Measurements from ENCODE around the gene STK17B. TPM values are rescaled to one million over a fixed set of nuclear protein-coding genes. Genes with fewer than 3 reads are reported as not detected.
"Not testable (repeated sequence)": the region's sequence is repeated elsewhere in the genome, so short reads cannot be mapped to it uniquely, and the experiment has no call there.

STK17B gene
- total RNA-seq, 2 donors from 2014 or later = 40.2 to 47.6 TPM

GRCh38 chr2:196097864-196098660, 73.3 kb downstream of the STK17B start:
- TF ChIP-seq CTCF (IDR thresholded peaks at IDR 0.05) = no peak
- Histone ChIP-seq H3K4me3 (no peak overlapping the region), H3K4me1 (ENCODE audit: control insufficient read depth in 1 of 2, low read depth in 2 of 2) (peaks cover 0 to 3% of the 10 kb centered on the region in 2 donors), H3K27me3 (replicated peaks; ENCODE audit: insufficient read depth) (no peaks in the 10 kb centered on the region), H3K36me3 (no peaks in the 10 kb centered on the region), H3K27ac (no peak overlapping the region), H3K9me3 (no peaks in the 10 kb centered on the region)
- ATAC-seq (ENCODE audit: insufficient number of reproducible peaks, low FRiP score, low read depth) (no peak), DNase-seq (ENCODE audit: low spot score) (no peak)

- Histone ChIP-seq H3K4me3 (no peak overlapping the region), H3K27me3 (replicated peaks; ENCODE audit: insufficient read depth) (no peaks in the 10 kb centered on the region), H3K27ac (no peak overlapping the region), H3K36me3 (no peaks in the 10 kb centered on the region), H3K9me3 (no peaks in the 10 kb centered on the region), H3K4me1 (ENCODE audit: control insufficient read depth in 1 of 2, low read depth in 2 of 2) (peaks cover 0 to 3% of the 10 kb centered on the region in 2 donors)
- no peak for TF ChIP-seq CTCF (IDR thresholded peaks at IDR 0.05)
- no peak for DNase-seq (ENCODE audit: low spot score)
- no peak for ATAC-seq (ENCODE audit: insufficient number of reproducible peaks, low FRiP score, low read depth)
Measured at GRCh38 chr2:196096982-196097745, 74.2 kb downstream of the STK17B start.

GRCh38 chr2:196096264-196096663, 75.1 kb downstream of the STK17B start:
- no peaks in the 10 kb centered on the region for H3K9me3 ChIP-seq

GRCh38 chr2:196089448-196089847, 81.9 kb downstream of the STK17B start:
- H3K36me3 ChIP-seq; H3K27me3 ChIP-seq (replicated peaks; ENCODE audit: insufficient read depth); DNase-seq (ENCODE audit: low spot score); H3K27ac ChIP-seq; ATAC-seq (ENCODE audit: insufficient number of reproducible peaks, low FRiP score, low read depth); H3K4me3 ChIP-seq; H3K9me3 ChIP-seq; H3K4me1 ChIP-seq (ENCODE audit: control insufficient read depth in 1 of 2, low read depth in 2 of 2): not testable (repeated sequence)

More at GRCh38 chr2:196096264-196096663, 75.1 kb downstream of the STK17B start:
- no peaks in the 10 kb centered on the region for H3K27me3 ChIP-seq (replicated peaks; ENCODE audit: insufficient read depth)
- no peak overlapping the region for H3K27ac ChIP-seq
- H3K36me3 ChIP-seq = no peaks in the 10 kb centered on the region
- no peak for ATAC-seq (ENCODE audit: insufficient number of reproducible peaks, low FRiP score, low read depth)
- H3K4me1 ChIP-seq (ENCODE audit: control insufficient read depth in 1 of 2, low read depth in 2 of 2) = peaks cover 0 to 2% of the 10 kb centered on the region in 2 donors
- H3K4me3 ChIP-seq = no peak overlapping the region
- no peak for DNase-seq (ENCODE audit: low spot score)
- no peak for TF ChIP-seq CTCF (IDR thresholded peaks at IDR 0.05)

GRCh38 chr2:196088203-196088602, 83.2 kb downstream of the STK17B start:
- no peaks in the 10 kb centered on the region for H3K9me3 ChIP-seq
- H3K36me3 ChIP-seq = no peaks in the 10 kb centered on the region
- DNase-seq (ENCODE audit: low spot score) (no peak), ATAC-seq (ENCODE audit: insufficient number of reproducible peaks, low FRiP score, low read depth) (no peak)
- H3K27ac ChIP-seq = no peak overlapping the region
- H3K4me3 ChIP-seq = no peak overlapping the region
- no peaks in the 10 kb centered on the region for H3K27me3 ChIP-seq (replicated peaks; ENCODE audit: insufficient read depth)
- H3K4me1 ChIP-seq (ENCODE audit: control insufficient read depth in 1 of 2, low read depth in 2 of 2) = no peaks in the 10 kb centered on the region
- no peak for TF ChIP-seq CTCF (IDR thresholded peaks at IDR 0.05)

Data from thoracic aorta (tissue), 2 donors.